Stomach (tissue), 4 donors: ENCODE data around the gene FKBP14.

Source experiments
- POLR2A ChIP-seq, 4 donors: fragments of 450-650 bp; IDR thresholded peaks; one replicate each; pipeline ENCODE4 v1.6.1; 2016; ENCODE audit warnings: antibody characterized with exemption in 4 of 4, control low read depth in 2 of 4, mild to moderate bottlenecking in 1 of 4, moderate library complexity in 1 of 4
- POLR2AphosphoS5 ChIP-seq, 3 donors: sonication (generic); formaldehyde crosslinking; IDR thresholded peaks; one replicate each; pipeline ENCODE4 v1.6.1; 2016; ENCODE audit warnings: antibody characterized with exemption in 3 of 3
- TF ChIP-seq, protein P1 (sequence below), 7 experiments: fragments of 450-650 bp in 4 of 7; fragments of 200-600 bp in 3 of 7; sonication (generic) in 3 of 7; IDR thresholded peaks; one replicate each; pipeline ENCODE4 v1.5.1; 2016 to 2019; ENCODE audit warnings: antibody characterized with exemption in 7 of 7, control low read depth in 2 of 7, mild to moderate bottlenecking in 1 of 7

DNA sequence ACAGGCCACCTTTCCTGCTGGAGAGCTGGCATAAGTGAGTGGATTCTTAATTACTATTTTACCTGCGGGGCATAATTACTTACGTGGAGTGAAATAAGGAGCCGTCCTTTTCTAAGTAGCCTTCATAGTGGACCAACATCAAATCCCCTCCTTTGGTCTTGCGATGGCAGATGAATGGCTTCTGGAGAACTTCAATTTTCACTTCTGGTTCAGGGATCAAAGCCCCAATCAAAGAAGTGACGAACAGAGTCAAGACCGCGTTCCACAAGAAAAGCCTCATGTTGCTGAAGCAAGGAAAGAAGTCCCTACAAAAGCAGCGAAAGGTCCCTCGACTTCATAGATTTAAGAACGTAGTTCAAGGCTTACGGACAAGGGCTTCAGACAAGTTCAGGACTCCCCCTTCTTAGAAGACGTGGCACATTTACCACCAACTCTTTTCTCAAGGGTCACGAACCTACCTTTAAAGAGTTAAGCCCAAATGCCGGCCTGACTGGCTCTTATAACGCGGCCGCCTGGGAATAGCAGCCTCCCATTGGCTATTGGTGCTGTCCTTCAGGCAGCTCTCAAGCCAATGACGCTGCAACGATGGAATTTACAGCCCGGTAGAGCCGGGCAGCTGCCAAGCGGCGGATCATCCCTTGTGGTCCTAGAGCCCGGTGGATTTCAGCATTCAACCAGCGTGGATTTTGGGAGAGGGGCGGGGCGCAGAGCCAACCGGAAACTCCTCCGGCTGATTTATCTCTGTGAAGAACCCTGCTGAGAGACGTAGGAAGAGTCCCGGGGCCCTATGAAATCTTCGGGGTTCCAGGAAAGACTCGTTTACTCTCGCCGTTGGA, at the start of gene FKBP14:
- TF ChIP-seq POLR2AphosphoS5 (IDR thresholded peaks at IDR 0.05): peak; percentile 34 to 78 (median 55)
- no peak for TF ChIP-seq POLR2A (IDR thresholded peaks at IDR 0.05)
- TF ChIP-seq, protein P1, sequence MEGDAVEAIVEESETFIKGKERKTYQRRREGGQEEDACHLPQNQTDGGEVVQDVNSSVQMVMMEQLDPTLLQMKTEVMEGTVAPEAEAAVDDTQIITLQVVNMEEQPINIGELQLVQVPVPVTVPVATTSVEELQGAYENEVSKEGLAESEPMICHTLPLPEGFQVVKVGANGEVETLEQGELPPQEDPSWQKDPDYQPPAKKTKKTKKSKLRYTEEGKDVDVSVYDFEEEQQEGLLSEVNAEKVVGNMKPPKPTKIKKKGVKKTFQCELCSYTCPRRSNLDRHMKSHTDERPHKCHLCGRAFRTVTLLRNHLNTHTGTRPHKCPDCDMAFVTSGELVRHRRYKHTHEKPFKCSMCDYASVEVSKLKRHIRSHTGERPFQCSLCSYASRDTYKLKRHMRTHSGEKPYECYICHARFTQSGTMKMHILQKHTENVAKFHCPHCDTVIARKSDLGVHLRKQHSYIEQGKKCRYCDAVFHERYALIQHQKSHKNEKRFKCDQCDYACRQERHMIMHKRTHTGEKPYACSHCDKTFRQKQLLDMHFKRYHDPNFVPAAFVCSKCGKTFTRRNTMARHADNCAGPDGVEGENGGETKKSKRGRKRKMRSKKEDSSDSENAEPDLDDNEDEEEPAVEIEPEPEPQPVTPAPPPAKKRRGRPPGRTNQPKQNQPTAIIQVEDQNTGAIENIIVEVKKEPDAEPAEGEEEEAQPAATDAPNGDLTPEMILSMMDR (IDR thresholded peaks at IDR 0.05): no peak
